ENCODE data around the gene DNAJA2. TPM values are rescaled to one million over a fixed set of nuclear protein-coding genes. Genes with fewer than 3 reads are reported as not detected.

Gene DNAJA2
- total and polyA plus RNA-seq, 2 of the 8 experiments (the other 6 are each of a cell fraction or from before 2014, with no cell fraction given) = 9.4 to 93.8 TPM

DNA sequence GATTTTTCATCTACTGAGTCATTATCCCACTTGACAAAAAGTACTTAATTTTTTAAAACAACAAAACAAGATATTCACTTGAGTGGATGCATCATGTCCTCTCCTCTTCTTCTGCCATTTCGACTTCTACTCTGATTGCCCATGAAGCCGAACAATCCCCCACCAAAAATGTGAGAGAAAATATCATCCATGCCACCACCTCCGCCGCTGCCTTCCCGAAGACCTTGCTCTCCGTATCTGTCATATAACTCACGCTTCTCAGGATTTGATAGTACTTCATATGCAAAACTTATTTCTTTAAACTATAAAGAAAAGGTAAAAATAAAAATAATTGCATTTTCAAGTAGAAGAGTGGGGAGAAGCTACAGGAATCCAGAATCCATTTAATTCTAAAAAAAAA is 2.2 kb downstream of the DNAJA2 start:
- Histone ChIP-seq H2AK5ac (ENCODE audit: low read depth, low read length) (no peak overlapping the region), H3K4me2 (ENCODE audit: insufficient read depth in 1 of 2, low read depth in 2 of 2, low read length in 2 of 2) (peak overlapping the region in 1 of 2 experiments; percentile 100; a peak in 1 of 4 replicates), H3K27ac (ENCODE audit: low read depth, low read length) (no peak overlapping the region), H3K9me3 (ENCODE audit: insufficient read depth in 2 of 2, low read depth in 1 of 2, low read length in 1 of 2) (no peaks in the 10 kb centered on the region), H3K56ac (replicated peaks; ENCODE audit: insufficient read length, low read depth, low read length) (no peak overlapping the region), H2AFZ (ENCODE audit: low read length) (no peak overlapping the region), H2BK120ac (replicated peaks; ENCODE audit: low read depth, low read length) (no peak overlapping the region), H3K79me1 (ENCODE audit: low read depth, low read length) (peaks cover 7% of the 10 kb centered on the region; the same call in 1 of the 2 replicates), H2BK15ac (ENCODE audit: low read length) (no peak overlapping the region), H3K18ac (ENCODE audit: extremely low read depth, low read length) (no peak overlapping the region), H3K9ac (replicated peaks in 1 of 4; ENCODE audit: extremely low read depth in 1 of 4, low read depth in 3 of 4, low read length in 3 of 4) (no peak overlapping the region), H3K4me3 (ENCODE audit: extremely low read depth in 1 of 4, insufficient read depth in 2 of 4, low read depth in 3 of 4, low read length in 4 of 4) (no peak overlapping the region), H3K27me3 (replicated peaks in 1 of 4; ENCODE audit: control insufficient read depth in 3 of 4, extremely low read depth in 1 of 4, insufficient read depth in 3 of 4, low read length in 3 of 4) (no peaks in the 10 kb centered on the region), H2BK5ac (ENCODE audit: low read depth, low read length) (no peak overlapping the region), H2BK12ac (ENCODE audit: low read depth, low read length) (no peak overlapping the region), H3K4ac (replicated peaks; ENCODE audit: insufficient read length, low read depth, low read length) (no peak overlapping the region), H3K36me3 (ENCODE audit: control insufficient read depth in 2 of 4, insufficient read depth in 4 of 4, low read length in 3 of 4) (peaks cover 21 to 60% (median 28%) of the 10 kb centered on the region in 4 experiments), H3K23me2 (ENCODE audit: low read depth, low read length) (peaks cover 5% of the 10 kb centered on the region), H4K8ac (ENCODE audit: extremely low read depth, insufficient read depth, low read length) (no peak overlapping the region), H4K20me1 (replicated peaks in 1 of 2; ENCODE audit: control insufficient read depth in 1 of 2, insufficient read depth in 2 of 2, low read length in 2 of 2) (peaks cover 0 to 1% of the 10 kb centered on the region in 2 experiments), H2BK20ac (ENCODE audit: low read length) (no peak overlapping the region), H3K4me1 (replicated peaks in 1 of 4; ENCODE audit: control insufficient read depth in 3 of 4, insufficient read depth in 4 of 4, low read length in 3 of 4) (peaks cover 2 to 8% (median 4%) of the 10 kb centered on the region in 4 experiments; a peak in 4 of 7 replicates), H3K79me2 (ENCODE audit: control insufficient read depth in 1 of 2, insufficient read depth in 2 of 2, low read length in 2 of 2) (peaks cover 6 to 53% of the 10 kb centered on the region in 2 experiments; a peak in 3 of 4 replicates), H3K14ac (ENCODE audit: insufficient read length) (no peak overlapping the region), H3K23ac (ENCODE audit: insufficient read length) (no peak overlapping the region), H4K91ac (replicated peaks; ENCODE audit: insufficient read length, low read length) (no peak overlapping the region), H4K5ac (ENCODE audit: insufficient read length, low read depth, low read length) (no peak overlapping the region)
- DNase-seq (ENCODE audit: low read depth in 1 of 2, low spot score in 2 of 2) (no peak), FAIRE-seq (no peak)
- ChIA-PET POLR2A (ENCODE audit: partially characterized antibody) (interaction anchor here (1.6 to 3.1 kb wide), 2 partner anchors 10 to 14 kb away, joined by 4 to 19 read pairs; no protein-coding TSS in a partner anchor), CTCF (ENCODE audit: partially characterized antibody) (interaction anchor here (1.2 kb wide), 2 partner anchors 25 to 47 kb away, joined by 3 to 4 read pairs; no protein-coding TSS in a partner anchor)
- TF ChIP-seq NANOG (IDR thresholded peaks at IDR 0.05; ENCODE audit: insufficient read depth, low read depth, low read length, poor library complexity, severe bottlenecking) (no peak), CEBPB (IDR thresholded peaks at IDR 0.05; ENCODE audit: low read depth, low read length) (no peak), SIRT6 (IDR thresholded peaks at IDR 0.05; ENCODE audit: low read length) (no peak)
- 97% methylated on average over 7 of the region's 7 CpGs; no CpG with 5 or more reads in 1 of the 2 experiments for WGBS, 2 experiments (ENCODE audit: extremely low coverage in 1 of 2, insufficient coverage in 1 of 2, insufficient read length in 1 of 2, insufficient replicate concordance in 2 of 2, low coverage in 1 of 2, low lambda C conversion rate in 2 of 2, missing lambda C conversion rate in 1 of 2)

All from H1 (cell line).